ENCODE data around the gene LRRC51.

The LRRC51 gene

GRCh38 chr11:72072348-72072747 is 8.3 kb upstream of the LRRC51 start:
- TF ChIP-seq CTCF (IDR thresholded peaks at IDR 0.05) (no peak), ZFX (IDR thresholded peaks at IDR 0.05; ENCODE audit: borderline replicate concordance) (no peak)

GRCh38 chr11:72075109-72075508 is 5.5 kb upstream of the LRRC51 start:
- H3K27ac ChIP-seq, result no peak overlapping the region
- TF ChIP-seq ZFX (IDR thresholded peaks at IDR 0.05; ENCODE audit: borderline replicate concordance) (no peak), CTCF (IDR thresholded peaks at IDR 0.05) (no peak)

More at GRCh38 chr11:72072348-72072747, 8.3 kb upstream of the LRRC51 start:
- peak overlapping the region; percentile 4; the same call in 1 of the 2 replicates for H3K27ac ChIP-seq

- TF ChIP-seq CTCF (IDR thresholded peaks at IDR 0.05) (no peak), ZFX (IDR thresholded peaks at IDR 0.05; ENCODE audit: borderline replicate concordance) (no peak)
- no peak overlapping the region for H3K27ac ChIP-seq
These were observed 4.9 kb upstream of the LRRC51 start for GRCh38 chr11:72075756-72076155.

GRCh38 chr11:72078477-72078876 is 2.2 kb upstream of the LRRC51 start:
- peak overlapping the region; percentile 96 for H3K27ac ChIP-seq
- TF ChIP-seq CTCF (IDR thresholded peaks at IDR 0.05), result no peak
- TF ChIP-seq ZFX (IDR thresholded peaks at IDR 0.05; ENCODE audit: borderline replicate concordance), result no peak

GRCh38 chr11:72079819-72080325 is 778 bp upstream of the LRRC51 start:
- H3K27ac ChIP-seq, result peak overlapping the region; percentile 96
- TF ChIP-seq ZFX (IDR thresholded peaks at IDR 0.05; ENCODE audit: borderline replicate concordance) (no peak), CTCF (IDR thresholded peaks at IDR 0.05) (no peak)

GRCh38 chr11:72081184-72081644 is 564 bp downstream of the LRRC51 start:
- peak overlapping the region; percentile 96 for H3K27ac ChIP-seq

More at GRCh38 chr11:72081184-72081644, 564 bp downstream of the LRRC51 start:
- TF ChIP-seq CTCF (IDR thresholded peaks at IDR 0.05) (no peak), ZFX (IDR thresholded peaks at IDR 0.05; ENCODE audit: borderline replicate concordance) (no peak)
